HuH-7.5 (cell line): ENCODE results near the gene PHF13.
"Not testable (repeated sequence)": the region's sequence is repeated elsewhere in the genome, so short reads cannot be mapped to it uniquely, and the experiment has no call there.

Experiments used
- DNase-seq: peaks from one replicate; pipeline ENCODE4 v3.0.0; 2011; ENCODE audit warnings: low spot score

PHF13 gene

GRCh38 chr1:6631058-6631457 is 17.5 kb downstream of the PHF13 start:
- DNase-seq: no peak

GRCh38 chr1:6632588-6633514 is 19.3 kb downstream of the PHF13 start:
- no peak for DNase-seq

GRCh38 chr1:6634371-6635052 is 21.0 kb downstream of the PHF13 start:
- peak; percentile 71 for DNase-seq

DNA sequence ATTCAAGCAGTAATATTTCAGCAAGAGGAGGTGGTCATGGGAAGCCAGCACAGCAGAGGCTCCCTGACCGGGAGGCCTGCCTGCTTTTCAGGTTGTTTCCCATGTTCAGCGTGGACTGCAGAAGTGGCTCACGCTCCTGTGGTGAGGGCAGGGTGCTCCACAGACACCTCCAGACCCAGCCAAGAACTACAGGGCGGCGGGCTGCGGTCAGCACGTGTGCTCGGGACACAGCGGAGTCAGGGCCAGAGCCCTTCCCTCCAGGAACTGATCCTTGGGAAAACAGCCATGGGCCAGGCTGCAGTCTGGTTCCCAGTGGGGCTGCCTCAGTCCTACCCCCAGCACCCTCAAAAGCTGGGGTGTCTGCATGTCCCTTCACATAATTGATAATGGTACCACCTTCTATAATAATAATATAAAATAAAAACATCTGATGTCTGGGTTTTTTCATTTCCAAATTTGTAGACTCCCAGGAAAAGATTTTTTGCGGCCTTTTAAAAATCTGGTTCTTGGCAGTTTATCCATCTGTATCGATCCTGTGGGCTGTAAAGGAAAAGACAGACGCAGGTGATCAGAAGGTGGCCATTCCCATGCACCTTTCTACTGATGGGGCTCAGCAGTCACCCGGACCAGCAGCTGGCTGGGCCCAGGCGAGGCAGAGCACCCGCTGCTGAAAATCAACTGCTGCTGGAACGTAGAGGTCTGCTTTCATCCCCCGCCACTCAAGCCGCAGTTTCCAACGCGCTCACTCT is 21.8 kb downstream of the PHF13 start:
- DNase-seq: no peak

DNA sequence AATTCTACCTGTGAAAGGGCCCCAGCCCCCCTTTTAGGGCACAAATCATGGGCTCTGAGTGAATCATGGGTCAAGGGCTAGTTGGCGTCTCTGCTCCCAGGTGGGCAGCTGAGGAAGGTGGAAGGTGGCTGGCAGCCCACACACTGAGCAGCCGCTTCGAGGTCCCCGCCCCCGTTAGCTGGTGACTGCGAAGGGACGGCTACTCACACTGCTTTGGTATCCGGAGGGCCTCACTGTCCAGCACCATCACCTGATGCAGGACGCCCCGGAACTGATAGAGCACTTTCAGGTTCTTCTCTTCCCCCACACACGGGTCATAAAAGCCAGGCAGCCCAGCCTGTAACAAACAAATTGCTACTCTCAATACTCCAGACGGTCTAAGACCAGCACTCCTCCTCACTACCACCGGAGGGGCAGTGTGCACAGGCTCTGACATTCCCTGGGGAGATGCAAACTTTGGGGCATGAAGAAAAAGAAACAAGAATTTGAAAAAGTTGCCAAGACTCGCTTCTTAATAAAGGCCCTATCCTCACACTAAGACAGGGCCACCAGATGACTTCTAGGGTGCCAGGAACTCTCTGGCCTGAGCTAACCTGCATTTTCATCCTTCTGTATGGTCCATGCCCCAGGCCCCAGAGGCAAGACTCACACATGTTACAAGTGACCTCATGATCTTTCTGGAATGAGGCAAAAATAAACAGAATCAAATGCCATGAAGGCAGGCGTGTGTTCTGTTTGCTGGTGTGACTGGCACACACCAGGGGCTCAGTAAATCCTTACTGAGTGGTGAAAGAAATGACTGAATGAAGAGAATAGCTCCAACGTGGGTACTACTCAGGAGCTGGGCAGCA is 22.6 kb downstream of the PHF13 start:
- no peak for DNase-seq

DNA sequence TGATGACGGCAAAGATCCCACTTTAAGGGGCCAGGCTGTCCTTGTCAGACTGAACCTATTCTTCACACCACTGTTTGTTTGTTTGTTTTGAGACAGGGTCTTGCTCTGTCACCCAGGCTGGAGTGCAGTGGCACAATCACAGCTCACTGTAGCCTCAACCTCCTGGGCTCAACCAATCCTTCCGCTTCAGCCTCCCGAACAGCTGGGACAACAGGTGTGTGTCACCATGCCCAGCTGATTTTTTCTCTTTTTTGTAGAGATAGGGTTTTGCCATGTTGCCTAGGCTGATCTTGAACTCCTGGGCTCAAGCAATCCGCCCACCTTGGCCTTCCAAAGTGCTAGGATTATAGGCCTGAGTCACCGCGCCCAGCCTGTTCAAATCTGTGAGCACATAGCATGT is 23.2 kb downstream of the PHF13 start:
- DNase-seq: not testable (repeated sequence)

GRCh38 chr1:6637770-6638169 is 24.2 kb downstream of the PHF13 start:
- no peak for DNase-seq

DNA sequence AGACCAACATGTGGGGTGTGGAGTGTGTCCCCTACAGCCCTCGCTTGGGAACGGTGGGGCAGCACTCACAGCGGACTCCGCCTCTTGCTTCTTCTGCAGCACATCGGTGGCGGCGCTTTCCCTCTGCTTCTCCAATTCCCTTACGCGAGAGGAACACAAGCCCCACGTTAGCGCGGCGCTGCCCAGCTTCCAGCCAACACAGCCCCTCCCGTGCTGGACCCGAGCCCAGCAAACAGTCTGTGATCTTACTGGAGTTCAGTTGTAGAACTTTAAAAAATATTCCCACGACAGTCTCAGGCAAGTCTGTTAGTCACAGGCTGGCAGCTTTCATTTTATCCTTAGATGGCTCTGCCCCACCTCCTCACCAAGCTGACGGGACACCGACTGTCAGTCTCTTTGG is 24.7 kb downstream of the PHF13 start:
- DNase-seq: no peak

- DNase-seq: not testable (repeated sequence)
Observed at GRCh38 chr1:6640867-6641266, 27.3 kb downstream of the PHF13 start.

GRCh38 chr1:6645018-6645417 is 31.5 kb downstream of the PHF13 start:
- no peak for DNase-seq

DNA sequence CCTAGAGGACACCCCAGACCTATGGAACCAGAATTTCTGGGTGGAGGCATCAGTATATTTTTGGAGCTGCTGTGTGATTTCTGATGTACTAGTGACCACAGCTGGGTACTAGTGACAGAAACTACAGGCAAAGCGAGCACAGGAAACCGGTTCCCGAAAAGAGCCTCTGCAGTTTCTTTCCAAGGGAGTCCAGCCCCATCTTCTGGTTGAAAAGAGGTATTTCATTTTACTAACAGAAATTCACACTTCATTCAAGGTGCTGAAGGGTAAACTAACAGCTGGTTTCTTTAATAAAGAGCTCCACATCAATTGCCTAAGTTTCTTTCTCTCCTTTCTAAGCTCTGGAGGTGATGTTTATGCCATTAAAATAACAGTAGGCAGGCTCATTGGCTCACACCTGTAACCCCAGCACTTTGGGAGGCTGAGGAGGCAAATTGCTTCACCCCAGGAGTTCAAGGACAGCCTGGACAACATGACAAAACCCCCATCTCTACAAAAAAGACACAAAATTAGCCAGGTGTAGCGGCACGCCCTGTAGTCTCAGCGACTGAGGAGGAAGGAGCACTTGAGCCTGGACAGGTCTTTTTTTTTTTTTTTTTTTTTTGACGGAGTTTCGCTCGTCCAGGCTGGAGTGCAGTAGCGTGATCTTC is 33.1 kb downstream of the PHF13 start:
- DNase-seq: peak; percentile 55

DNA sequence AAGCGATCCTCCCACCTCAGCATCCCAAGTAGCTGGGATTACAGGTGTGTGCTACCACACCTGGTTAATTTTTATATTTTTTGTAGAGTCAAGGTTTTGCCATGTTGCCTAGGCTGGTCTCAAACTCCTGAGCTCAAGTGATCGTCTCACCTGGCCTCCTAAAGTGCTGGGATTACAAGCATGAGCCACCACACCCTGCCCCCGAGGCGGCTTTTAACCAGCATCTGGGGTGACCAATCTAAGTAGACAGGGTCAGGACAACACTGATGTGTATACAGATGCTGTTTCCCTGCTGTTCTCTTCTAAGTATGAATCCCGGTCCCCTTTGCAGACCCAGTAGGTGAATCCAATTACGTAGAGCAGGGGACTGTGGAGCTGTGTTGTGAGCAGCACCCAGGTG is 35.0 kb downstream of the PHF13 start:
- no peak for DNase-seq

DNA sequence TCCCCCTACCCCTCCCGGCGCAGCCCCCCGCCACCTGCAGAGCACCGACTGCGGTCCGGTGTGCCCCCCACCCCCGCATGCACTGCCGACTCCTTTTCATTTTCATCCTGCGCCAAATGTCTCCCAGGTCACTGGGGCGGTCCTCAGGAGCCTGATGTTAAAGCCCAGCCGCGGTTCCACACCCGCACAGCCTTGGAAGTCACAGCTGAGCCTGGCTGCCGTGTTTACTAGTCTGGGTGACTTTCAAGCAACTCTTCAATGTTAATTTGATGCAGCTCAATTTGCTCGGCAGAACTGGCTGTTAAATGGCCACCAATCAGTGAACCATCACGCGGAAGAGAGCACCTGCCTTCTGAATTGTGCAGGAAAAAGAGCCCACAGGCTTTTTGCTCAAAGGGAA is 38.4 kb downstream of the PHF13 start:
- DNase-seq: no peak

GRCh38 chr1:6652986-6653385 is 39.5 kb downstream of the PHF13 start:
- no peak for DNase-seq

DNA sequence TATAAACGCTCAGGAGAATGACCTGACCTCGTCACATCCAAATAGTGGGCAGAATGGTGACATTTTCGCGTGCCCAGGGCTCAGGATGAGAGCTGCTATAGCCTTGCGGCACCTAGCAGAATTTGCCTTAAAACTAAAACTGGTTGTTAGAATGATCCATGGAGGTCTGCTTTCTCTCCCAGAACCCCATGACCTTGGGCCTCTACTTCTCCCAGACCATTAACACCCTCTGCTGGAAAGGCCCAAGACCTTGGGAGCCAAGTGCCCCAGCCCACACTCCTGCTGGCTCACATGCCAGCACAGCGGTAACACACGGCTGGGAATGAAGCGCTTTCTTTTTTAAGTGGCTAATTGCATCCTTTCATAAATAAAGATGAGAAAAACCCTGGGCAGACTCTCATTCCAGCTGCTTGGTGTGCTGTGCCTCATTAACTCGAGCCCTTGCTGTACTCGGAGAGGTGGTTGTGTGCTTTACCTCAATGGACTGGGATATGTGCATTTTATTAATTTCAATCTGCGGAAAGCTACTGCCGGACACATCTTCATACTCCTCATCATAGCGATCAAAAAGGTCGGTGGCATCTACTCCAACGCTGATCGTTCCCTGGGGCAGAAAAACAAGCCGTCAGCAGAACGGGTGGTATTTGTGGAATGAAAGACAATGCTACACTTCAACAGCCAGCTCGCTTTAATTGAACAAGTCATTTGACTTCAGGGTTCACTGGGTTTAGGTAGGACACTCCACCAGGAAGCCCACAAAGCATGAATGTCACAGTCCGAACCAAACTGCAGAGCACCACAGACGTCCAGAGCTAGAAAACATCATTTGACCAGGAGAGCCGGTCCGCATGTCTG is 40.1 kb downstream of the PHF13 start:
- DNase-seq: no peak

GRCh38 chr1:6657138-6657537 is 43.6 kb downstream of the PHF13 start:
- no peak for DNase-seq

DNA sequence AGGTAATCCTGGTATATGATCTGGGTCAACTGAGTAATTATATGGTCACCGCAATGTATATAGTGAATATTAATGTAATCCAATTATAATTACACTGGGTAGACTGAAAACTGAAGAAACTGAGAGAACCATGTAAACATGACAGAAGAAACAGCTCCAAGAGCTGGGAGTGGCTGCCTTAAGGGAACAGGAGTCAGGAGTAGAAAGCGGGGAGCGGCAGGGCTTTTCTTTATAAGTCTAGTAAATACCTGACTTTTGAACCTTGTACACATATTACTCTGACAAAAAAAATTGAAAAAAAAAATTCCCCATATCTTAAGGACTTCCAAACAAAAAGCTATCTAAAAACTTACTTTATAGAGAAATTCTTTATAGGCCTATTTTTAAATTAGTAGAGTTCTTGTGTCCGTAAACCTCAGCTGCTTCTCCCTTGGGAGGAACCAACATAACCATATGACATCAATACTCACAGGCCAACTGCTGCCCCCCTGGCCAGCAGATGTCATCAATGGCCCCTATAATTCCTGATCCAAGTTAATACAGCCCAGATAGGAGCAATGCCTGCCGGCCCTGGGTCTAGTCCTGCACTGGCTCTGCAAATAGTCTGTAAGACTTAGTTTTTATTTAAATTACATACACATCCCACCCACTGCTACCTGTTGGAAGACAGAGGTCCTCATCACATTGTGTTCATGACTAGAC is 45.0 kb downstream of the PHF13 start:
- DNase-seq: no peak

DNA sequence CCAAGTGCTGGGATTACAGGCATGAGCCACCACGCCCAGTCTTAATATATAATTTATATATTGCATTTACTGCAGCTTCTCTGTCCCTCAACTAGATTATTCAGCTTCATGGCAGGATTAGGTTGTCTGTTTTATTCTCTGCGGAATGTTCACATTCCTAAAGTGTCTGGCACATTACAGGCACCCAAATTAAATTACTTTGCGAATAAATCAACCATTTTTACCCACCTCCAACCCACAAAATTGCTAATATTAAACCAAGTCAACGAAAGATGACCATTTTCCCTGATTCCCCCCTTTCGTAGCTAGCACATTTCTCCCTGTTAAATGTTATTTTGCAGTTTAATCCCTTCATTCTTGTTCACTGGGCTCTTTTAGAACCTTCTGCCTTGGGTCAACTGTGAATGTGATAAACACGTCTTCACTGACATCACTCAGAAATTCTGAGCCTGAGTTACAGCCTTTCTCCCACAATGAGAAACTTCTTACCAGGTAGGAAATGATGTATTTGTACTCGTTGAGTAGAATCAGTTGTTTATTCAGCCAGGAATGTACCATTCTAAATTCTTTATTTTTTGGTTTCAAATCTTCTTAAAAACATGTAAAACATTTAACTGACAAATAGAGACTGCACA is 47.0 kb downstream of the PHF13 start:
- DNase-seq: no peak

DNA sequence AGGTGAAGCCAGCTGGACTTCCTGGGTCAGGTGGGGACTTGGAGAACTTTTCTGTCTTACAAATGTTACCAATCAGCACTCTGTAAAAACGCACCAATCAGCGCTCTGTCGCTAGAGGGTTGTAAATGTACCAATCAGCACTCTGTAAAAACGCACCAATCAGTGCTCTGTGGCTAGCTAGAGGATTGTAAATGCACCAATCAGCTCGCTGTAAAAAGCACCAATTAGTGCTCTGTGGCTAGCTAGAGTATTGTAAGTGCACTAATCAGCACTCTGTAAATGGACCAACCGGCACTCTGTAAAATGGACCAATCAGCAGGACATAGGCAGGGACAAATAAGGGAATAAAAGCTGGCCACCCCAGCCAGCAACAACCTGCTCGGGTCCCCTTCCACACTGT is 48.9 kb downstream of the PHF13 start:
- DNase-seq: not testable (repeated sequence)
